ENCODE data around the gene DNLZ. TPM values are rescaled to one million over a fixed set of nuclear protein-coding genes. Genes with fewer than 3 reads are reported as not detected.

The DNLZ gene
- total RNA-seq, 1 donor, result 8.2 TPM

DNA sequence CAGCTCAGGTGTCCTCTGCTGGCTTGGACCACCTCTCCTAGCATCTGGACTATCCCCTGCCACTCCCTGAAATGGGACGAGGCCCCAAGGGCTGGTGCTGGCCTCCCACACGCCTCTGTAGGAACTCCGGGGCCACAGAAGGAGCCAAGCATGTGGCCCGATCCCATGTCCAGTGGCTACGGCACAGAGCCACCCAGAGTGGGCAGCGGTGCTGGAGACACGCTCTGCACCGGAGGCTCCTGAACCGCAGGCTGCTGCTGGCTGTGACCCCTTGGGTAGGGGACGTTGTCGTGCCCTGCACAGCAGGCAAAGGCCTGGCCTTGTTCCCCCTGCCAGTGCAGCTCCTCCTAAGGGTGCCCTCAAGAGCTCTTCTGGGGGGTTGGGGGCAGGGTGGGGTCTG lies 16.3 kb upstream of the DNLZ start:
- H3K4me3 ChIP-seq (ENCODE audit: low read depth, low read length), result no peak overlapping the region
- no peak for DNase-seq (ENCODE audit: low read depth)
- TF ChIP-seq, protein P1, sequence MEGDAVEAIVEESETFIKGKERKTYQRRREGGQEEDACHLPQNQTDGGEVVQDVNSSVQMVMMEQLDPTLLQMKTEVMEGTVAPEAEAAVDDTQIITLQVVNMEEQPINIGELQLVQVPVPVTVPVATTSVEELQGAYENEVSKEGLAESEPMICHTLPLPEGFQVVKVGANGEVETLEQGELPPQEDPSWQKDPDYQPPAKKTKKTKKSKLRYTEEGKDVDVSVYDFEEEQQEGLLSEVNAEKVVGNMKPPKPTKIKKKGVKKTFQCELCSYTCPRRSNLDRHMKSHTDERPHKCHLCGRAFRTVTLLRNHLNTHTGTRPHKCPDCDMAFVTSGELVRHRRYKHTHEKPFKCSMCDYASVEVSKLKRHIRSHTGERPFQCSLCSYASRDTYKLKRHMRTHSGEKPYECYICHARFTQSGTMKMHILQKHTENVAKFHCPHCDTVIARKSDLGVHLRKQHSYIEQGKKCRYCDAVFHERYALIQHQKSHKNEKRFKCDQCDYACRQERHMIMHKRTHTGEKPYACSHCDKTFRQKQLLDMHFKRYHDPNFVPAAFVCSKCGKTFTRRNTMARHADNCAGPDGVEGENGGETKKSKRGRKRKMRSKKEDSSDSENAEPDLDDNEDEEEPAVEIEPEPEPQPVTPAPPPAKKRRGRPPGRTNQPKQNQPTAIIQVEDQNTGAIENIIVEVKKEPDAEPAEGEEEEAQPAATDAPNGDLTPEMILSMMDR (IDR thresholded peaks at IDR 0.05; ENCODE audit: insufficient read depth, low read depth, low read length), result no peak

DNA sequence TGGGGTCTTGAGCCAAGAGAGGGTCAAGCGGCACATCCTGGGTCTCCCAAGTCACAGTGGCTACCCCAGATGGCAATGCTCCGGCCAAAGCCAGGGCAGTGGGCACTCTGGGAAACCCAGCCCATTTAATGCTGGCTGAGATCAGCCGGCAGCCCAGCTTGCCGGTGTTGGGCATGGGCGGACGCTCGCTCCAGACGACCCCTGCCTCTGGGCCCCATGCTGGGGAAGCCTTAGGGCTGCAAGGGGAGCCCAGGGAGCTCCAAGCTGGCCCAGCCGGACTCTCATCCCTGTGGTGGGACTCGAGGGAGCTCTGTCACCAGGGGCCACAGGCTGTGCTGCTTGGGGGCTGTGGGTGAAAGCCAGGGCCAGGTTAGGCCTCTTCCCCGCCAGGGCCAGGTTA lies 15.9 kb upstream of the DNLZ start:
- no peak for DNase-seq (ENCODE audit: low read depth)
- TF ChIP-seq, protein P1 (IDR thresholded peaks at IDR 0.05; ENCODE audit: insufficient read depth, low read depth, low read length), result no peak
- H3K4me3 ChIP-seq (ENCODE audit: low read depth, low read length), result no peak overlapping the region

DNA sequence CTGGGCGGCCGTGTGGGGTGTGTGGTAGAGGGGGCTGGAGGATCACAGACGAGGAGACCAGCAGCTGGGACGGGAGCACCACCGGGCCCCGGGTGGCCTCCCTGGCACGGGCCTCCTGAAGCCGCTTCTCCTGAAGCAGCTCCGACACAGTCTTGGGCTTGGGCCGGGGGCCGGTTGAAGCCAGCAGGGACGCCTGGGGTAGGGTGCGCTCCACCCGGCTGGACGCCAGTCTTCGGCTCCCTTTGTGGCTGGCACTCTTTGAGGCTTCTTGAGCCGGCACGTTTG lies 15.4 kb upstream of the DNLZ start:
- no peak overlapping the region for H3K4me3 ChIP-seq (ENCODE audit: low read depth, low read length)
- no peak for DNase-seq (ENCODE audit: low read depth)
- TF ChIP-seq, protein P1 (IDR thresholded peaks at IDR 0.05; ENCODE audit: insufficient read depth, low read depth, low read length), result no peak

DNA sequence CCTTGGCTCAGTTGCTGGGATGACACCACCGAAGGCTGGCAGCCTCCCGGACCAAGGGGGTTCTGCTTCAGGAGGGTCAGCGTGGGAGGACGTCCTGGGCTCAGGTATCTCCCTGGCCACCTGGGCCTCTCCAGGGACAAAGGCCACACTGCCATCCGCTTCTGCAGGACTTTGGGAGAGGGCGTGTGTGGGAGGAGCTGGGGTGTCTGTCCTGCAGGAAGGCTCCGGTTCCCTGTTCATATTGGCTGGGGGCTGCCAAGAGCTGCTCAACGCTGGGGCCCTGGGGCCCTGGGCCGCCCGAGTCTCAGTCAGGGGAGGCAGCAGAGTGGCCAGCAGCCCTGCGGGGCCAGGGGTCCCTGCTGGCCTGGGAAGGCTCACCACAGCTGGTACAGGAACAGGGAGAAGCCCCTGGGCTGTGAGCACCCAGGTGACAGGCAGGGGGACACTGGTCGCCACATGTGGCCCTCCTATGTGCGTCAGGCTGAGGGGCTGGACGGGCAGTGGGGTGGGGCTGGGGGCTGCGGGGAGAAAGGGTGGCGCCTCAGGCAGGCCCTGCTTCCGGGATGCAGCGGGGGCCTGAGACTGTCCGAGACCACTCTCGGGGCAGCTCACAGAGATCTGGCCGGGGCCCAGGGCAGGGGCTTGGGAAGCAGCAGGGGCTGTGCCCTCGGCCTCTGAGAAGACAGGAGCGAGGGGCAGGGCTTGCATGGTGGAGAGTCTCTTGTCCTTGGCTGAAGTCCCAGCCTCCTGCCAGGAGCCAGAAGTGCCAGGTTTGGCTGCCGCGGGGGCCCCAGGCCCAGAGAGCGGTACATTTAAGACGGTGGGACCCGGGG lies 14.8 kb upstream of the DNLZ start:
- no peak overlapping the region for H3K4me3 ChIP-seq (ENCODE audit: low read depth, low read length)
- TF ChIP-seq, protein P1 (IDR thresholded peaks at IDR 0.05; ENCODE audit: insufficient read depth, low read depth, low read length), result no peak
- no peak for DNase-seq (ENCODE audit: low read depth)

DNA sequence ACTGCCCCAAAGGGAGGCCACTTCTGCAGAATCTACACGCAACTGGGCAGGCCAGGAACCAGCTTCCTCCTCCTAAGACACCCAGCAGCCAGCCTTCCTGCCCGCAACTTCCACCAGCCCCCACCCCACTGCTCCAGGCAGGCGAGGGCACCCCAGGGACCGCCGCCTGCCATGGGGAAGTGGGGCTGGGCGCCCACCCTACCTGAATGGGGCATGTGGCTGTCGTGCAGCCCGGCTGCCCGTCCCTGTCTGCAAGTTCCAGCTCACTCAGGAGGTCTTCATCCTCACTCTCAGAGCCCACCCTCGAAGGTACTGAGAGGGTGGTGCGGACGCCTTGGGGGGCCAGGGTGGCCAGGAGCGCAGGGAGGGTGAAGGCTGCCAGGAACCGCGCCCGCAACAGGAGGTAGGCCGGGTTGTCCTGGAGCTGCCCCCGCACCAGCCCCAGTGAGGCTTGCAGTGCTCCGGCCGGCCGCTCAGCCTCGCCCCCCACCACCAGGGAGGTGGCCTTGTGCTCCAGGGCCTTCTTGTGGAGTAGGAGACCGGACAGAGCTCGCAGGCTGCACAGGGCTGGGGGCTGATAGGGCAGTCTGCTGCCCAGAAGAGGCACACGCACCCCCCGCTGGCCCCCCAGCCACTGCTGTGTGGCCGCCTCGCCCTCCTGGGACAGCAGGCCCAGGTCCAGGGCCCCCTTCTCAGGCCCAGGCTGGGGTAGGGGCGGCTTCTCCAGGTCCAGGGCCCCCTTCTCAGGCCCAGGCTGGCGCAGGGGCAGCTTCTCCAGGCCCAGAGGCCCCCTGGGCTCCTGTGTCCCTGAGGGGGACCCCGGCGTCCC lies 14.0 kb upstream of the DNLZ start:
- TF ChIP-seq, protein P1 (IDR thresholded peaks at IDR 0.05; ENCODE audit: insufficient read depth, low read depth, low read length), result no peak
- DNase-seq (ENCODE audit: low read depth), result no peak

DNA sequence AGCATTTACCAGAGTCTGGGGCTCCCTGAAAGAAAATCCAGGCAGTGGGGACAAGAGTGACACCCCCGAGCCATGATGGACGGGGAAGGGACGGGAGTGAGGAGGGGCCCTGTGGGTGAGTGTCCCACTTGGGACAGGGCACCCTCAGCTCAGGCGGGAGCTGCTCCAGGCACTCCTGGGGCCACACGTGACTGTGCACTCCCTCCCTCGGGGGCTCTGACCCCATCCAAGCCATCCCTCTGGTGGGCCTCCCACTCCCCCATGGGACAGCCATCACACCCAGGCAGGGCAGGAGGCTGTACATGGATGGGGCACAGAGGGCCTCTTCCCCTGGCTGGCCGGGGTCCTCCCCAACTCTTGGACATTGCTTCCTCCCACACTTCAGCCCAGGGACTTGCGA lies 12.9 kb upstream of the DNLZ start:
- no peak for DNase-seq (ENCODE audit: low read depth)
- TF ChIP-seq, protein P1 (IDR thresholded peaks at IDR 0.05; ENCODE audit: insufficient read depth, low read depth, low read length), result no peak
- no peak overlapping the region for H3K4me3 ChIP-seq (ENCODE audit: low read depth, low read length)

More for the DNA sequence above, 14.0 kb upstream of the DNLZ start:
- H3K4me3 ChIP-seq (ENCODE audit: low read depth, low read length), result no peak overlapping the region

All from fibroblast of villous mesenchyme (primary cell).